HG03521 (cell line): ENCODE results near the gene HERPUD1.
"Not testable (repeated sequence)": the region's sequence is repeated elsewhere in the genome, so short reads cannot be mapped to it uniquely, and the experiment has no call there.

ENCODE experiments used
- ATAC-seq: cut with Tn5 transposase; IDR thresholded peaks from one replicate; pipeline ENCODE4 v1.9.1; 2021; ENCODE audit warnings: mild to moderate bottlenecking, moderate library complexity; ENCODE audit not compliant: unreplicated experiment

The HERPUD1 gene

GRCh38 chr16:56931892-56932720 is at the start of gene HERPUD1:
Gene HERPUD1 (plus strand): TSS chr16:56932142. CDS start chr16:56932245, 103 bp downstream.
- peak; percentile 86 for ATAC-seq

- ATAC-seq = no peak
Observed at GRCh38 chr16:56883586-56883985, 48.4 kb upstream of the HERPUD1 start.

- no peak for ATAC-seq
Observed at GRCh38 chr16:56884026-56884582, 47.8 kb upstream of the HERPUD1 start.

- ATAC-seq = not testable (repeated sequence)
Observed at GRCh38 chr16:56884929-56885328, 47.0 kb upstream of the HERPUD1 start.

GRCh38 chr16:56885446-56886162 is 46.3 kb upstream of the HERPUD1 start:
- ATAC-seq = no peak

- no peak for ATAC-seq
Observed at GRCh38 chr16:56886296-56886695, 45.6 kb upstream of the HERPUD1 start.

GRCh38 chr16:56886826-56887225 is 45.1 kb upstream of the HERPUD1 start:
- no peak for ATAC-seq

- ATAC-seq = no peak
Observed at GRCh38 chr16:56888806-56889205, 43.1 kb upstream of the HERPUD1 start.

GRCh38 chr16:56889206-56889605 is 42.7 kb upstream of the HERPUD1 start:
- no peak for ATAC-seq

- ATAC-seq = no peak
Observed at GRCh38 chr16:56891685-56892084, 40.3 kb upstream of the HERPUD1 start.

GRCh38 chr16:56892705-56893104 is 39.2 kb upstream of the HERPUD1 start:
- ATAC-seq = no peak

- ATAC-seq = no peak
Observed at GRCh38 chr16:56894331-56894917, 37.5 kb upstream of the HERPUD1 start.

GRCh38 chr16:56895813-56896212 is 36.1 kb upstream of the HERPUD1 start:
- no peak for ATAC-seq

GRCh38 chr16:56896244-56896643 is 35.7 kb upstream of the HERPUD1 start:
- no peak for ATAC-seq

GRCh38 chr16:56897026-56897799 is 34.7 kb upstream of the HERPUD1 start:
- ATAC-seq = no peak

- no peak for ATAC-seq
Observed at GRCh38 chr16:56898847-56899246, 33.1 kb upstream of the HERPUD1 start.

GRCh38 chr16:56903866-56904265 is 28.1 kb upstream of the HERPUD1 start:
- no peak for ATAC-seq

GRCh38 chr16:56907401-56907800 is 24.5 kb upstream of the HERPUD1 start:
- no peak for ATAC-seq

GRCh38 chr16:56909527-56909979 is 22.4 kb upstream of the HERPUD1 start:
- ATAC-seq = no peak

GRCh38 chr16:56910112-56910511 is 21.8 kb upstream of the HERPUD1 start:
- no peak for ATAC-seq
